GOT3 (cell line): ENCODE measurements around the gene ZNF76.
"Not testable (repeated sequence)": the region's sequence is repeated elsewhere in the genome, so short reads cannot be mapped to it uniquely, and the experiment has no call there.

ENCODE experiments used
- DNase-seq: peaks from one replicate; lab custom pipeline; 2025; ENCODE audit warnings: mixed read lengths; lab: John Stamatoyannopoulos, UW

ZNF76 gene

GRCh38 chr6:35300848-35301247 lies 41.3 kb downstream of the ZNF76 start:
- DNase-seq = no peak

GRCh38 chr6:35302604-35303241 lies 43.2 kb downstream of the ZNF76 start:
- DNase-seq = no peak

- DNase-seq = no peak
These were observed 44.8 kb downstream of the ZNF76 start for GRCh38 chr6:35304299-35304698.

GRCh38 chr6:35305117-35305516 lies 45.6 kb downstream of the ZNF76 start:
- no peak for DNase-seq

- not testable (repeated sequence) for DNase-seq
These were observed 47.6 kb downstream of the ZNF76 start for GRCh38 chr6:35307138-35307537.

GRCh38 chr6:35308543-35308942 lies 49.0 kb downstream of the ZNF76 start:
- not testable (repeated sequence) for DNase-seq

- no peak for DNase-seq
These were observed 50.2 kb downstream of the ZNF76 start for GRCh38 chr6:35309611-35310264.

- DNase-seq = no peak
These were observed 50.8 kb downstream of the ZNF76 start for GRCh38 chr6:35310265-35310831.

GRCh38 chr6:35311390-35312075 lies 52.0 kb downstream of the ZNF76 start:
- DNase-seq = no peak

GRCh38 chr6:35312076-35312800 lies 52.7 kb downstream of the ZNF76 start:
- no peak for DNase-seq

- no peak for DNase-seq
These were observed 53.3 kb downstream of the ZNF76 start for GRCh38 chr6:35312807-35313206.

- DNase-seq = no peak
These were observed 58.1 kb downstream of the ZNF76 start for GRCh38 chr6:35317483-35318195.

- peak; percentile 55 for DNase-seq
These were observed 58.9 kb downstream of the ZNF76 start for GRCh38 chr6:35318196-35319171.

GRCh38 chr6:35319346-35320030 lies 60.0 kb downstream of the ZNF76 start:
- no peak for DNase-seq

GRCh38 chr6:35320031-35320410 lies 60.5 kb downstream of the ZNF76 start:
- no peak for DNase-seq

- no peak for DNase-seq
These were observed 61.6 kb downstream of the ZNF76 start for GRCh38 chr6:35321091-35321490.

GRCh38 chr6:35327349-35328027 lies 68.0 kb downstream of the ZNF76 start:
- no peak for DNase-seq

GRCh38 chr6:35328108-35328723 lies 68.7 kb downstream of the ZNF76 start:
- no peak for DNase-seq

- not testable (repeated sequence) for DNase-seq
These were observed 69.4 kb downstream of the ZNF76 start for GRCh38 chr6:35328965-35329364.
